Posterior vena cava (tissue), 2 donors: ENCODE results near the gene AWAT2. TPM values are rescaled to one million over a fixed set of nuclear protein-coding genes. Genes with fewer than 3 reads are reported as not detected.

Experiments used
- DNase-seq: peaks from one replicate; pipeline ENCODE4 v3.0.0-alpha.2; 2020; ENCODE audit warnings: low spot score
- intact Hi-C, 2 donors: fragments of 100-400 bp; cut with DNase I; formaldehyde crosslinking; loops; one replicate each; pipeline versions ENCODE4 v1.14.1 to v1.14.2; 2022 to 2023
- long read RNA-seq, 2 donors: library from polyadenylated mRNA; unstranded; transcript quantifications; one replicate each; pipeline ENCODE4 v2.0.0, GENCODE V29; 2020 to 2021
- total RNA-seq, 2 donors: library from RNA; stranded (reverse); fragmentation: NEBNext Ultra II Directional; extraction: Animal tissue kit (Norgen Biotek cat#: 25700); gene quantifications; one replicate each; pipeline ENCODE4 v1.2.1, GENCODE V29; 2021
- donor health status: DM: yes; HTN: yes; CAD: no.
- donor health status: DM: yes; HTN: yes; CAD: no.

Gene AWAT2
- not detected for total RNA-seq
- long read RNA-seq, donor 1 = 0 reads
- long read RNA-seq, donor 2 = 0 reads

GRCh38 chrX:70049925-70050324, at the start of gene AWAT2:
TSS of gene AWAT2 (minus strand) at chrX:70049938. CDS start at chrX:70049932, 6 bp downstream.
- intact Hi-C loops = no loop called here
- no peak for DNase-seq

- intact Hi-C loops = loop anchor here in 1 of 2 donors (10.0 kb wide), 1 partner anchor 561 kb away; no protein-coding TSS in a partner anchor
- no peak for DNase-seq
Observed at GRCh38 chrX:70096052-70096451, 46.3 kb upstream of the AWAT2 start.

GRCh38 chrX:70092247-70092646, 42.5 kb upstream of the AWAT2 start:
- intact Hi-C loops = loop anchor here (5.0 to 10.0 kb wide), 2 partner anchors 557 to 1345 kb away; no protein-coding TSS in a partner anchor
- DNase-seq = no peak

GRCh38 chrX:70089604-70090297, 40.0 kb upstream of the AWAT2 start:
- intact Hi-C loops = loop anchor here (5.0 to 10.0 kb wide), 2 partner anchors 555 to 1342 kb away; no protein-coding TSS in a partner anchor
- no peak for DNase-seq

GRCh38 chrX:70088751-70089150, 39.0 kb upstream of the AWAT2 start:
- intact Hi-C loops = no loop called here
- no peak for DNase-seq

- DNase-seq = no peak
- intact Hi-C loops = no loop called here
Observed at GRCh38 chrX:70087857-70088630, 38.3 kb upstream of the AWAT2 start.

- intact Hi-C loops = no loop called here
- no peak for DNase-seq
Observed at GRCh38 chrX:70084592-70085240, 35.0 kb upstream of the AWAT2 start.

GRCh38 chrX:70082723-70083122, 33.0 kb upstream of the AWAT2 start:
- DNase-seq = no peak

GRCh38 chrX:70079870-70080269, 30.1 kb upstream of the AWAT2 start:
- intact Hi-C loops = no loop called here
- no peak for DNase-seq

More at GRCh38 chrX:70082723-70083122, 33.0 kb upstream of the AWAT2 start:
- intact Hi-C loops = no loop called here

- intact Hi-C loops = no loop called here
- no peak for DNase-seq
Observed at GRCh38 chrX:70079297-70079696, 29.6 kb upstream of the AWAT2 start.

GRCh38 chrX:70066646-70067045, 16.9 kb upstream of the AWAT2 start:
- intact Hi-C loops = no loop called here
- no peak for DNase-seq

GRCh38 chrX:70062961-70063550, 13.3 kb upstream of the AWAT2 start:
- intact Hi-C loops = no loop called here

GRCh38 chrX:70062076-70062475, 12.3 kb upstream of the AWAT2 start, which contains the start of gene OTUD6A:
TSS of gene OTUD6A (plus strand) at chrX:70062457. CDS start at chrX:70062525, 68 bp downstream.
- intact Hi-C loops = no loop called here
- no peak for DNase-seq

More at GRCh38 chrX:70062961-70063550, 13.3 kb upstream of the AWAT2 start:
- no peak for DNase-seq

- intact Hi-C loops = no loop called here
- no peak for DNase-seq
Observed at GRCh38 chrX:70054391-70054790, 4.7 kb upstream of the AWAT2 start.

GRCh38 chrX:70052895-70053615, 3.3 kb upstream of the AWAT2 start:
- intact Hi-C loops = no loop called here
- no peak for DNase-seq

- intact Hi-C loops = no loop called here
- no peak for DNase-seq
Observed at GRCh38 chrX:70049406-70049805, 332 bp downstream of the AWAT2 start.

- intact Hi-C loops = no loop called here
Observed at GRCh38 chrX:70046978-70047377, 2.8 kb downstream of the AWAT2 start.

GRCh38 chrX:70044541-70045245, 5.0 kb downstream of the AWAT2 start:
- DNase-seq = no peak
- intact Hi-C loops = no loop called here

More at GRCh38 chrX:70046978-70047377, 2.8 kb downstream of the AWAT2 start:
- DNase-seq = no peak
